WERI-Rb-1 (cell line): ENCODE measurements around the gene YY2.

Source experiments
- DNase-seq: peaks from one replicate; pipeline ENCODE4 v3.0.0-alpha.2; 2020
- H3K27ac ChIP-seq: fragments of 250-450 bp; sonication (Bioruptor Pico); 2 replicates; pipeline ENCODE4 v1.5.1; 2020; ENCODE audit warnings: mild to moderate bottlenecking, moderate library complexity
- H3K27me3 ChIP-seq: fragments of 250-450 bp; sonication (Bioruptor Pico); 2 replicates; pipeline ENCODE4 v1.5.1; 2021; ENCODE audit warnings: mild to moderate bottlenecking, low read depth, moderate library complexity; ENCODE audit not compliant: insufficient read depth, severe bottlenecking
- H3K36me3 ChIP-seq: fragments of 250-450 bp; sonication (Bioruptor Pico); 2 replicates; pipeline ENCODE4 v1.5.1; 2020; ENCODE audit warnings: mild to moderate bottlenecking, moderate library complexity
- H3K4me3 ChIP-seq: 2 replicates; pipeline ENCODE4 v1.5.1; 2011; ENCODE audit warnings: low read depth, mild to moderate bottlenecking, control low read depth, low read length
- H3K9me3 ChIP-seq: fragments of 250-450 bp; sonication (Bioruptor Pico); 2 replicates; pipeline ENCODE4 v1.5.1; 2021; ENCODE audit warnings: mild to moderate bottlenecking, moderate library complexity; ENCODE audit not compliant: severe bottlenecking
- TF ChIP-seq, protein P1 (sequence below): IDR thresholded peaks from 2 replicates; pipeline ENCODE4 v1.5.1; 2011; ENCODE audit warnings: low read depth, mild to moderate bottlenecking, control low read depth, inconsistent platforms, low read length

The YY2 gene

GRCh38 chrX:21839334-21840192 lies 16.2 kb upstream of the YY2 start, which contains the start of gene MBTPS2:
TSS of gene MBTPS2 (plus strand) at chrX:21839617. CDS start at chrX:21839735, 118 bp downstream.
- Histone ChIP-seq H3K9me3 (no peaks in the 10 kb centered on the region), H3K27me3 (peaks cover 7% of the 10 kb centered on the region), H3K4me3 (peak within 1 kb of the TSS; percentile 58), H3K27ac (peak within 1 kb of the TSS; percentile 83), H3K36me3 (0 out of 2 replicates have a peak, but pooled peaks cover 2% of the 10 kb centered on the region)
- TF ChIP-seq, protein P1, sequence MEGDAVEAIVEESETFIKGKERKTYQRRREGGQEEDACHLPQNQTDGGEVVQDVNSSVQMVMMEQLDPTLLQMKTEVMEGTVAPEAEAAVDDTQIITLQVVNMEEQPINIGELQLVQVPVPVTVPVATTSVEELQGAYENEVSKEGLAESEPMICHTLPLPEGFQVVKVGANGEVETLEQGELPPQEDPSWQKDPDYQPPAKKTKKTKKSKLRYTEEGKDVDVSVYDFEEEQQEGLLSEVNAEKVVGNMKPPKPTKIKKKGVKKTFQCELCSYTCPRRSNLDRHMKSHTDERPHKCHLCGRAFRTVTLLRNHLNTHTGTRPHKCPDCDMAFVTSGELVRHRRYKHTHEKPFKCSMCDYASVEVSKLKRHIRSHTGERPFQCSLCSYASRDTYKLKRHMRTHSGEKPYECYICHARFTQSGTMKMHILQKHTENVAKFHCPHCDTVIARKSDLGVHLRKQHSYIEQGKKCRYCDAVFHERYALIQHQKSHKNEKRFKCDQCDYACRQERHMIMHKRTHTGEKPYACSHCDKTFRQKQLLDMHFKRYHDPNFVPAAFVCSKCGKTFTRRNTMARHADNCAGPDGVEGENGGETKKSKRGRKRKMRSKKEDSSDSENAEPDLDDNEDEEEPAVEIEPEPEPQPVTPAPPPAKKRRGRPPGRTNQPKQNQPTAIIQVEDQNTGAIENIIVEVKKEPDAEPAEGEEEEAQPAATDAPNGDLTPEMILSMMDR: no peak
- DNase-seq: peak; percentile 82

- H3K4me3 ChIP-seq: peak overlapping the region; percentile 58
- TF ChIP-seq, protein P1: no peak
- peak overlapping the region; percentile 83 for H3K27ac ChIP-seq
- H3K36me3 ChIP-seq: peaks cover 9% of the 10 kb centered on the region; the same call in 1 of the 2 replicates
- no peak for DNase-seq
- peaks cover 7% of the 10 kb centered on the region for H3K27me3 ChIP-seq
- H3K9me3 ChIP-seq: no peaks in the 10 kb centered on the region
Observed at GRCh38 chrX:21840193-21840545, 15.6 kb upstream of the YY2 start.

GRCh38 chrX:21843179-21843578 lies 12.6 kb upstream of the YY2 start:
- TF ChIP-seq, protein P1: no peak
- Histone ChIP-seq H3K4me3 (no peak overlapping the region), H3K36me3 (peaks cover 14% of the 10 kb centered on the region; the same call in 1 of the 2 replicates), H3K27me3 (peaks cover 6% of the 10 kb centered on the region), H3K27ac (no peak overlapping the region), H3K9me3 (no peaks in the 10 kb centered on the region)
- DNase-seq: no peak

GRCh38 chrX:21845096-21845495 lies 10.7 kb upstream of the YY2 start:
- H3K27me3 ChIP-seq: peaks cover 2% of the 10 kb centered on the region
- TF ChIP-seq, protein P1: no peak
- DNase-seq: no peak
- peaks cover 14% of the 10 kb centered on the region; the same call in 1 of the 2 replicates for H3K36me3 ChIP-seq
- H3K27ac ChIP-seq: no peak overlapping the region
- no peaks in the 10 kb centered on the region for H3K9me3 ChIP-seq
- H3K4me3 ChIP-seq: no peak overlapping the region

DNA sequence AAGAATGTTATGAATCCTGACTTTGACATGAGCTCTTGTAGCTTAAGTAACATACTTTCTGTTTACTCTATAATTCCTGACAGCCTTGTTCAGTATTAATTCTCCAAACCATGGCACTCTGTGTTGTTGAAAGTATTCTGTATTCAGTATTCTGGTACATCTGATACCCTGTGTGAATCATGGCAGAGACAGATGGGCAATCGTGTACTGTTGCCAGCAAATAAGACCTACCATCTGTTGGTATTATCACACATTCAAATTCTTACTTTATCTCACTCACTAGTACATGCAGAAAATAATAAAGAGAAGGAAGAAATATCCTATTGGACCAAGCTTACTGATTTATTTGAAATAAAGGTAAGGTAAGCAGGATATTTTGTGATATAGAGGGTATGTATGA lies 8.4 kb upstream of the YY2 start:
- Histone ChIP-seq H3K4me3 (no peak overlapping the region), H3K9me3 (no peaks in the 10 kb centered on the region), H3K36me3 (peaks cover 14% of the 10 kb centered on the region; the same call in 1 of the 2 replicates), H3K27ac (peak overlapping the region; percentile 43), H3K27me3 (peaks cover 2% of the 10 kb centered on the region)
- TF ChIP-seq, protein P1: no peak
- DNase-seq: no peak
